GM04504 (cell line): Measurements from ENCODE around the gene AQP12B.
"Not testable (repeated sequence)": the region's sequence is repeated elsewhere in the genome, so short reads cannot be mapped to it uniquely, and the experiment has no call there.

Source experiments
- DNase-seq: peaks from one replicate; pipeline ENCODE4 v3.0.0-alpha.2; 2012; ENCODE audit warnings: low read depth

The AQP12B gene

GRCh38 chr2:240683329-240683979 is 769 bp upstream of the AQP12B start:
- DNase-seq = not testable (repeated sequence)

- not testable (repeated sequence) for DNase-seq
Measured at GRCh38 chr2:240680185-240680584, 2.5 kb downstream of the AQP12B start.

- not testable (repeated sequence) for DNase-seq
Measured at GRCh38 chr2:240678909-240679308, 3.8 kb downstream of the AQP12B start.

- not testable (repeated sequence) for DNase-seq
Measured at GRCh38 chr2:240678043-240678442, 4.6 kb downstream of the AQP12B start.

- DNase-seq = not testable (repeated sequence)
Measured at GRCh38 chr2:240675345-240675744, 7.3 kb downstream of the AQP12B start.

- DNase-seq = not testable (repeated sequence)
Measured at GRCh38 chr2:240674461-240675184, 8.1 kb downstream of the AQP12B start.

GRCh38 chr2:240672701-240673190 is 9.9 kb downstream of the AQP12B start:
- DNase-seq = no peak

- no peak for DNase-seq
Measured at GRCh38 chr2:240672076-240672700, 10.5 kb downstream of the AQP12B start.

GRCh38 chr2:240670950-240671349 is 11.7 kb downstream of the AQP12B start:
- no peak for DNase-seq

- no peak for DNase-seq
Measured at GRCh38 chr2:240670402-240670801, 12.3 kb downstream of the AQP12B start.

- DNase-seq = no peak
Measured at GRCh38 chr2:240664622-240665021, 18.1 kb downstream of the AQP12B start.

- no peak for DNase-seq
Measured at GRCh38 chr2:240663546-240664190, 19.0 kb downstream of the AQP12B start.

GRCh38 chr2:240662681-240663080 is 20.0 kb downstream of the AQP12B start:
- no peak for DNase-seq

GRCh38 chr2:240659883-240660282 is 22.8 kb downstream of the AQP12B start:
- not testable (repeated sequence) for DNase-seq

GRCh38 chr2:240655931-240656886 is 26.5 kb downstream of the AQP12B start:
- no peak for DNase-seq

GRCh38 chr2:240651185-240651584 is 31.5 kb downstream of the AQP12B start:
- DNase-seq = no peak

GRCh38 chr2:240650254-240650965 is 32.3 kb downstream of the AQP12B start:
- DNase-seq = no peak

- DNase-seq = no peak
Measured at GRCh38 chr2:240649331-240649730, 33.4 kb downstream of the AQP12B start.

- DNase-seq = no peak
Measured at GRCh38 chr2:240648650-240649275, 33.9 kb downstream of the AQP12B start.

- no peak for DNase-seq
Measured at GRCh38 chr2:240648155-240648649, 34.5 kb downstream of the AQP12B start.
